GM12878 (cell line): ENCODE results near the gene NAXE. TPM values are rescaled to one million over a fixed set of nuclear protein-coding genes. Genes with fewer than 3 reads are reported as not detected.

Experiments
- BMI1 ChIP-seq: fragments of 450-650 bp; IDR thresholded peaks from 2 replicates; pipeline ENCODE4 v1.6.1; 2016; ENCODE audit warnings: mild to moderate bottlenecking, moderate library complexity, borderline replicate concordance
- BRCA1 ChIP-seq: IDR thresholded peaks from 2 replicates; pipeline ENCODE4 v1.6.1; 2011; ENCODE audit warnings: low read depth, low read length, improper control_type of control experiment
- CEBPZ ChIP-seq: fragments of 150-350 bp; IDR thresholded peaks from 2 replicates; pipeline ENCODE4 v1.6.1; 2016; ENCODE audit warnings: low read depth, low read length
- CREM ChIP-seq: IDR thresholded peaks from 2 replicates; pipeline ENCODE4 v1.6.1; 2014; ENCODE audit warnings: antibody characterized with exemption, low read depth
- EED ChIP-seq: sonication (generic); IDR thresholded peaks from 2 replicates; pipeline ENCODE4 v1.6.1; 2016; ENCODE audit warnings: antibody characterized with exemption, low read depth
- ESRRA ChIP-seq: IDR thresholded peaks from 2 replicates; pipeline ENCODE4 v1.6.1; 2012; ENCODE audit warnings: mild to moderate bottlenecking, low read length, improper control_type of control experiment
- ETV6 ChIP-seq, 2 experiments: fragments of 450-650 bp in 1 of 2; IDR thresholded peaks in 1 of 2; conservative IDR thresholded peaks in 1 of 2; 2 replicates each; pipeline ENCODE4 v1.6.1; 2014; ENCODE audit warnings: antibody characterized with exemption in 1 of 2, borderline replicate concordance in 1 of 2, low read depth in 1 of 2, mild to moderate bottlenecking in 1 of 2, moderate library complexity in 1 of 2
- EZH2 ChIP-seq: IDR thresholded peaks from 2 replicates; pipeline ENCODE4 v1.6.1; 2012; ENCODE audit warnings: low read depth, mild to moderate bottlenecking, control low read depth, inconsistent platforms, low read length, borderline replicate concordance; ENCODE audit not compliant: control insufficient read depth
- GATAD2B ChIP-seq: fragments of 450-650 bp; conservative IDR thresholded peaks from 2 replicates; pipeline ENCODE4 v1.6.1; 2017; ENCODE audit warnings: low read depth, mild to moderate bottlenecking, moderate library complexity
- IKZF2 ChIP-seq, 2 experiments: fragments of 450-650 bp; IDR thresholded peaks; 2 replicates each; pipeline ENCODE4 v1.6.1; 2017; ENCODE audit warnings: mild to moderate bottlenecking in 2 of 2, moderate library complexity in 2 of 2
- MTA3 ChIP-seq: IDR thresholded peaks from 2 replicates; pipeline ENCODE4 v1.6.1; 2012; ENCODE audit warnings: low read length, inconsistent platforms, borderline replicate concordance
- NFYB ChIP-seq: IDR thresholded peaks from 2 replicates; pipeline ENCODE4 v1.6.1; 2011; ENCODE audit warnings: low read depth, mild to moderate bottlenecking, low read length, improper control_type of control experiment, moderate library complexity; ENCODE audit not compliant: insufficient read depth
- NRF1 ChIP-seq: conservative IDR thresholded peaks from 2 replicates; pipeline ENCODE4 v1.6.1; 2011; ENCODE audit warnings: mild to moderate bottlenecking, low read depth, low read length, improper control_type of control experiment
- PBX3 ChIP-seq: IDR thresholded peaks from 2 replicates; pipeline ENCODE4 v1.6.1; 2011; ENCODE audit warnings: mild to moderate bottlenecking, low read depth, low read length, moderate library complexity; ENCODE audit not compliant: insufficient replicate concordance
- PKNOX1 ChIP-seq: fragments of 450-650 bp; IDR thresholded peaks from 2 replicates; pipeline ENCODE4 v1.6.1; 2016; ENCODE audit warnings: mild to moderate bottlenecking
- RELA ChIP-seq: fragments of 450-650 bp; IDR thresholded peaks from 2 replicates; pipeline ENCODE4 v1.8.0; 2014; ENCODE audit warnings: borderline replicate concordance; ENCODE audit not compliant: partially characterized antibody
- SIN3A ChIP-seq: IDR thresholded peaks from 2 replicates; pipeline ENCODE4 v1.6.1; 2012; ENCODE audit warnings: low read depth, low read length, improper control_type of control experiment
- SREBF1 ChIP-seq: IDR thresholded peaks from 2 replicates; pipeline ENCODE4 v1.6.1; 2012; ENCODE audit warnings: mild to moderate bottlenecking, low read length
- TBL1XR1 ChIP-seq: IDR thresholded peaks from 2 replicates; pipeline ENCODE4 v1.6.1; 2012; ENCODE audit warnings: low read depth, low read length, improper control_type of control experiment
- TCF7 ChIP-seq: IDR thresholded peaks from 2 replicates; pipeline ENCODE4 v1.6.1; 2014; ENCODE audit warnings: antibody characterized with exemption, borderline replicate concordance
- ZBTB33 ChIP-seq: fragments of 450-650 bp; IDR thresholded peaks from 2 replicates; pipeline ENCODE4 v1.6.1; 2017; ENCODE audit warnings: mild to moderate bottlenecking
- ZSCAN29 ChIP-seq: fragments of 450-650 bp; IDR thresholded peaks from 2 replicates; pipeline ENCODE4 v1.6.1; 2017; ENCODE audit warnings: mild to moderate bottlenecking, moderate library complexity
- polyA plus RNA-seq, 11 experiments: library from polyadenylated mRNA; depleted of rRNA in 4 of 11; unstranded in 6 of 11; stranded (reverse) in 5 of 11; fragments of >200 nt; fragmentation: Nextera tagmentation in 4 of 11; fragmentation: Illumina TruSeq in 1 of 11; extraction: Ambion mirVana in 4 of 11; extraction: Trizol in 1 of 11; gene quantifications; 1 replicate in 1 of 11; 2 replicates in 10 of 11; pipeline versions ENCODE4 v1.2.1 to v1.2.3, GENCODE V29; 2011 to 2016; ENCODE audit warnings: inconsistent platforms in 2 of 11, missing spikeins in 2 of 11, low read depth in 1 of 11
- total RNA-seq, 4 experiments: library from RNA; depleted of rRNA in 3 of 4; stranded (reverse); fragments of >200 nt in 3 of 4; fragmentation: Illumina TruSeq in 1 of 4; extraction: Trizol in 1 of 4; gene quantifications; 2 replicates each; pipeline versions ENCODE4 v1.2.1 to v1.2.3, GENCODE V29; 2013 to 2021

NAXE gene
- total and polyA plus RNA-seq, 10 of the 15 experiments (the other 5 are each of a cell fraction or from before 2014, with no cell fraction given) = 17.8 to 93.3 (median 68.8) TPM

GRCh38 chr1:156571919-156572662 lies 19.5 kb upstream of the NAXE start, which contains the start of gene IQGAP3 (continued):
- TF ChIP-seq MTA3 = no peak
- TF ChIP-seq ESRRA = no peak
- peak; percentile 84 for TF ChIP-seq CREM
- no peak for TF ChIP-seq CEBPZ
- no peak for TF ChIP-seq RELA
- TF ChIP-seq TCF7 = no peak
- no peak for TF ChIP-seq TBL1XR1
- TF ChIP-seq EED = no peak
- no peak for TF ChIP-seq EZH2
- no peak for TF ChIP-seq ETV6 (conservative IDR thresholded peaks at IDR 0.05 in 1 of 2, IDR thresholded peaks at IDR 0.05 in 1 of 2; ENCODE audit: borderline replicate concordance in 1 of 2, low read depth in 1 of 2)
- TF ChIP-seq SREBF1 = no peak
- TF ChIP-seq PBX3 = no peak
- TF ChIP-seq BMI1 = no peak
- no peak for TF ChIP-seq BRCA1
- TF ChIP-seq ZBTB33 = no peak
- TF ChIP-seq ZSCAN29 = no peak
- TF ChIP-seq GATAD2B = no peak
- no peak for TF ChIP-seq NRF1
- peak; percentile 99 for TF ChIP-seq SIN3A
- no peak for TF ChIP-seq NFYB
- TF ChIP-seq PKNOX1 = no peak
- TF ChIP-seq IKZF2 (IDR thresholded peaks at IDR 0.05) = no peak
